GM19099 (cell line): ENCODE measurements around the gene EXT2.
A peak's percentile ranks its signal among the peaks of the same experiment; 100 is the strongest.

Source experiments
- POLR2A ChIP-seq: IDR thresholded peaks from 3 replicates; pipeline ENCODE4 v1.6.1; 2011; ENCODE audit warnings: low read depth; ENCODE audit not compliant: insufficient read length; ENCODE audit errors: extremely low read depth

EXT2 gene

GRCh38 chr11:44095506-44096359, at the start of gene EXT2:
EXT2 (plus strand) TSS chr11:44095678; CDS start chr11:44107713, 12,035 bp downstream.
- peak; percentile 58 for TF ChIP-seq POLR2A

DNA sequence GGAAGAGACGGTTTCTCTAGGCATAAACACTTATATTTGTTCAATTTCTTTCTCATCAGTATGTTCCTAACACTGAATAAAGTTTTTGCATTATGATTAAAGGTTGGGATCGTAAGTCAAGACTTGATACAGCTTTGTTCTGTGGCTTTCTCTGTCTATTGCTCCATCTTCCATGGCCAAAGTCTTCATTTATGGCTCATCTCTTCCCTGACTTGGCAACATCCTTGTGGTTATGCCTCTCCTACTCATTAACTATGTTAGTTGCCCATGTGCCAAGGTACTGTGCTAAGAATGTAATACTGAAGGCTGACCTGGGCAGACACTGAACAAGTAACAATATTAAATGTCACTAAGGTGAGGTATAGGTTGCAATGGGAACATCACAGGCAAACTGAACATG, 49.3 kb upstream of the EXT2 start:
- no peak for TF ChIP-seq POLR2A

DNA sequence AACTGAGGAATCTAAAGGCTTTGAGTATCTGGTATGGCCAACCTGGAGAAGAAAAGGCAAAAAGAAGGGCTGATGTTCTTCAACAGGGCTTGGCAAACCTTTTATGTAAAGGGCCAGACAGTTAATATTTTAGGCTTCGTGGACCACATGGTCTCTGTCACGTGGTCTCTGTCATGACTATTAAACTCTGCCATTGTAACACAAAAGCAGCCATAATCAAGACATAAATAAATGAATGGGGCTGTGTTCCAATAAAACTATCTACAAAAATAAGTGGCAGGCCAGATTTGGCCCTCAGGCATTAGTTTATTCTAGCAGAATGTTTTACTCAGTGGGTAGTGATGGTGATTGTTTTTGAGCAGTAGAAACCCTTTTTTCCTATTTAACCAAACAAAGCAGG, 48.2 kb upstream of the EXT2 start:
- TF ChIP-seq POLR2A = no peak

GRCh38 chr11:44047931-44048431, 47.5 kb upstream of the EXT2 start, which contains the start of gene ACCSL:
ACCSL (plus strand) TSS chr11:44047981; CDS start chr11:44048037, 56 bp downstream.
- TF ChIP-seq POLR2A = no peak

- no peak for TF ChIP-seq POLR2A
Measured at GRCh38 chr11:44049832-44050231, 45.6 kb upstream of the EXT2 start.

GRCh38 chr11:44051171-44051570, 44.3 kb upstream of the EXT2 start:
- no peak for TF ChIP-seq POLR2A

DNA sequence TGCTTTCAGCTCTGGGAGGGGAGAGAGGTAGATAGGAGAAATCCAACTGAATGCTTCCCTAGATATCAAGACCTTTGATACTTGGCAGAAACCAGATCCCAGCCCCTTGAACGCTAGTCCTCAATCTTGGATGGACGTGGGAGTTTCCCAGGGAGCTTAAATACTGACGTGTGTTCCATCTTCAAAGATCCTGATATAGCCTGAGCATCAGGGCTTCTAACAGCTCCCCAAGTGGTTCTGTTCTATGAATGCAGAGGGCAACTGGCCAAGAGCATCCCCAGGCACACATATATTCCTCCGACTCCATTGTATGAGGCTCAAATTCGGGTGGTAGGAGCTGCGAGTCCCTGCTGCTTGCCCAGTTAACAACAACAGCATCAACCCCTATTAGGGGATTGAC, 38.1 kb upstream of the EXT2 start:
- TF ChIP-seq POLR2A = no peak

GRCh38 chr11:44058275-44058674, 37.2 kb upstream of the EXT2 start:
- TF ChIP-seq POLR2A = no peak

DNA sequence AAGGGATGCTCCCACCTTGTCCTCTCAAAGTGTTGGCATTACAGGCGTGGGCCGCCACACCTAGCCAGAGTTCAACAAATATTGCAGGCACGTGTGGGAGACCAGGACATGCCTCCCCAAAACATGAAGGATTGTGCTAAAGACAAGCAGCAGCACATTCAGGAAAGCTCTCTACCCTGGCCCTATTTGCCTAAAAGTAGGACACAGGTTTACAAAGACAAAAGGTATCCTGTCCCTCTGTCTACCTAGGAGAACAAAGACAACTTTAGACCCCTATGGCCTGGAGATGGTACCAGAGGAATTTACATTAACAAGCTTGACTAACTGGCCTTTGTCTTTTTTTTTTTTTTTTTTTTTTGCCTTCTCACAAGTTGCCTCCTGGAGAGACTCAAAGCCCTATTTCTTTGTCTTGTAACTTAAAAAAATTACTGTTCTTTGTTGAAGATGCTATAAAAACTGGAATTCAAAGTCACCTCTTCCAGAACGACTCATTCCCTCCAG, 30.3 kb upstream of the EXT2 start:
- no peak for TF ChIP-seq POLR2A

GRCh38 chr11:44065841-44066731, 29.4 kb upstream of the EXT2 start, which contains the start of gene ACCS:
ACCS (plus strand) TSS chr11:44066270; CDS start chr11:44067628, 1,358 bp downstream.
- TF ChIP-seq POLR2A = peak; percentile 76

DNA sequence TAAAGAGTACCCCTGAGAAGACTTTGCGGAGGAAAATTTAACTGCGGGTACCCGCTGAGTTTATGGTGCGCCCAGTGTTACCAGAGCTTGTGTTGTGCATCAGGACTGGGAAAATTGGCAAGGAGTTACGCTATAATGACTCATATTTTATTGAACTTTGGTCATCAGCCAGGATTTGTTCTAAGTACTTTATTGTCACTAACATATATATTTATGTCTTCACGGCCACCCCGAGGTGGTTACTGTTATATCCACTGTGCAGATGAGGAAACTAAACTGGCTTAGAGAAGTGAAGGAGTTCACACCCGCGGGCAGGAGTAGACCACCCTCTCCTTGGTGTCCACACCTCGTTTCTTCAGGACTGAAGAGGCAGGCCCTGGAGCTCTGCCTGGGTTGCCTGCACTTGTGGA, 28.7 kb upstream of the EXT2 start:
- TF ChIP-seq POLR2A = no peak

DNA sequence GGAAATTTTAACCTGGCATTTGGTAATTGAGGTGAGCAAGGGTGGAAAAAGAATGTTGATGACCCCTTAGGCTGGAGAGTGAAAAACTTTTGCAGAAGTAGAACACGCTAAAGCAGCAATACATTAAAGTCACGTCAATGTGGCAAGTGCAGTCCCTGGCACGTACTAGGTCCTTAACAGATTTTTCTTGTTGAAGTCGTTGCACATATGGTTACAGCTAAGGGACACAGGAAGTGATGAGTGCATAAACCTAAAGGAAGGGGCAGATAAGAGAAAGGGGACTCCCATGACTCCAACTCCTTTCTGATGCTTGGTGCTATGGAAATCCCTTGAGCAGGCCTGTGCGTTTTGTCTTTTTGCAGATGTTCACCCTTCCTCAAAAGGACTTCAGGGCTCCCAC, 28.2 kb upstream of the EXT2 start:
- no peak for TF ChIP-seq POLR2A

DNA sequence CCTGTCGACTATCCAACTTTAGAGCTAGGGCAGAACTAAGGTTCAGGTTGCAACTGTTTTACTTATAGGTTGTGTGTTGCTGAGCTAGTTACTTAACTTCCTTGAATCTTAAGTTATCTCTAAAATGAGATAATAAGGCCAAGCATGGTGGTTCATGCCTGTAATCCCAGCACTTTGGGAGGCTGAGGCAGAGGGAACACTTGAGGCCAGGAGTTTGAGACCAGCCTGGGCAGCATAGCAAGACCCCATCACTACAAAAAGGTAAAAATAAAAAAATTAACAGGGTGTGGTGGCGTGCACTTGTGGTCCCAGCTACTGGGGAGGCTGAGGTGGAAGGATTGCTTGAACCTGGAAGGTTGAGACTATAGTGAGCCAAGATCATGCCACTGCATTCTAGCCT, 27.3 kb upstream of the EXT2 start:
- TF ChIP-seq POLR2A = no peak

- no peak for TF ChIP-seq POLR2A
Measured at GRCh38 chr11:44071157-44071556, 24.3 kb upstream of the EXT2 start.
